Stomach (tissue), 4 donors: ENCODE results near the gene GABBR1.

Experiments
- EP300 ChIP-seq: sonication (generic); formaldehyde crosslinking; IDR thresholded peaks from one replicate; pipeline ENCODE4 v1.6.1; 2017; ENCODE audit warnings: antibody characterized with exemption
- POLR2AphosphoS5 ChIP-seq, 3 donors: sonication (generic); formaldehyde crosslinking; IDR thresholded peaks; one replicate each; pipeline ENCODE4 v1.6.1; 2016; ENCODE audit warnings: antibody characterized with exemption in 3 of 3
- TF ChIP-seq, protein P1 (sequence below), 7 experiments: fragments of 450-650 bp in 4 of 7; fragments of 200-600 bp in 3 of 7; sonication (generic) in 3 of 7; IDR thresholded peaks; one replicate each; pipeline ENCODE4 v1.5.1; 2016 to 2019; ENCODE audit warnings: antibody characterized with exemption in 7 of 7, control low read depth in 2 of 7, mild to moderate bottlenecking in 1 of 7

DNA sequence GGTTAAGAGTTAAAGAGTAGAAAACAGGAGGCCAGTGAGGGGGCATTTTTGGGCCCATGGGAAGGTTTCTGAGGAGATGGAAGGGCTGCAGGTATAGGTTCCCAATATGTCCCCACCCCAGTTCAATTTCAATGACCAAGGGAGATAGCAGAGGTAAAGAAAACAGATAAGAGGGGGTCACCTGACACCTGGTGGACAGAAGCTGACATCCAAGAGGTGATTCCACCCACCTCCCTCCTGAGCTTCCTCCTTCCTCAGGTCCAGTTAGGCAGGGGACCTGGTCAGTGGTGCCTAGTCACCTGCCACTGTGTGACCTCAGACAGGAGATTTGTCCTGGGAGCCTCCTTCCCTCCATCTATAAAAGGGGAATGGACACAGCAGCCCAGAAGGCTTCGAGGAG is 115.7 kb downstream of the GABBR1 start:
- TF ChIP-seq EP300 (no peak), POLR2AphosphoS5 (IDR thresholded peaks at IDR 0.05) (no peak)
- TF ChIP-seq, protein P1, sequence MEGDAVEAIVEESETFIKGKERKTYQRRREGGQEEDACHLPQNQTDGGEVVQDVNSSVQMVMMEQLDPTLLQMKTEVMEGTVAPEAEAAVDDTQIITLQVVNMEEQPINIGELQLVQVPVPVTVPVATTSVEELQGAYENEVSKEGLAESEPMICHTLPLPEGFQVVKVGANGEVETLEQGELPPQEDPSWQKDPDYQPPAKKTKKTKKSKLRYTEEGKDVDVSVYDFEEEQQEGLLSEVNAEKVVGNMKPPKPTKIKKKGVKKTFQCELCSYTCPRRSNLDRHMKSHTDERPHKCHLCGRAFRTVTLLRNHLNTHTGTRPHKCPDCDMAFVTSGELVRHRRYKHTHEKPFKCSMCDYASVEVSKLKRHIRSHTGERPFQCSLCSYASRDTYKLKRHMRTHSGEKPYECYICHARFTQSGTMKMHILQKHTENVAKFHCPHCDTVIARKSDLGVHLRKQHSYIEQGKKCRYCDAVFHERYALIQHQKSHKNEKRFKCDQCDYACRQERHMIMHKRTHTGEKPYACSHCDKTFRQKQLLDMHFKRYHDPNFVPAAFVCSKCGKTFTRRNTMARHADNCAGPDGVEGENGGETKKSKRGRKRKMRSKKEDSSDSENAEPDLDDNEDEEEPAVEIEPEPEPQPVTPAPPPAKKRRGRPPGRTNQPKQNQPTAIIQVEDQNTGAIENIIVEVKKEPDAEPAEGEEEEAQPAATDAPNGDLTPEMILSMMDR (IDR thresholded peaks at IDR 0.05): no peak
